IMR-90 (cell line): ENCODE results near the gene IER5.

ENCODE experiments used
- CTCF ChIP-seq: conservative IDR thresholded peaks from 2 replicates; pipeline ENCODE4 v1.5.1; 2012; ENCODE audit warnings: mild to moderate bottlenecking, low read depth, low read length, improper control_type of control experiment
- FOS ChIP-seq: fragments of 150-350 bp; IDR thresholded peaks from 2 replicates; pipeline ENCODE4 v1.6.1; 2016; ENCODE audit warnings: low read depth, low read length
- POLR2A ChIP-seq: IDR thresholded peaks from 2 replicates; pipeline ENCODE4 v1.6.1; 2012; ENCODE audit warnings: mild to moderate bottlenecking, low read depth, low read length
- RAD21 ChIP-seq: IDR thresholded peaks from 2 replicates; pipeline ENCODE4 v1.6.1; 2012; ENCODE audit warnings: low read length, improper control_type of control experiment

GRCh38 chr1:181087400-181087901 lies 1.0 kb upstream of the IER5 start:
- TF ChIP-seq FOS: no peak
- no peak for TF ChIP-seq CTCF
- no peak for TF ChIP-seq POLR2A
- TF ChIP-seq RAD21: no peak
